Stimulated activated CD8-positive, alpha-beta memory T cell treated with anti-CD3 and anti-CD28 coated beads, Interleukin-15, amount 100 ng/mL, for 4 hours (primary cell): ENCODE data around the gene UBA1.
"Not testable (repeated sequence)": the region's sequence is repeated elsewhere in the genome, so short reads cannot be mapped to it uniquely, and the experiment has no call there.

Experiments used
- DNase-seq, 2 donors: peaks; one replicate each; pipeline ENCODE4 v3.0.0-alpha.2; 2020; ENCODE audit warnings: low read depth in 2 of 2

The UBA1 gene

GRCh38 chrX:47250017-47250347 is 56.4 kb downstream of the UBA1 start:
- no peak for DNase-seq

DNA sequence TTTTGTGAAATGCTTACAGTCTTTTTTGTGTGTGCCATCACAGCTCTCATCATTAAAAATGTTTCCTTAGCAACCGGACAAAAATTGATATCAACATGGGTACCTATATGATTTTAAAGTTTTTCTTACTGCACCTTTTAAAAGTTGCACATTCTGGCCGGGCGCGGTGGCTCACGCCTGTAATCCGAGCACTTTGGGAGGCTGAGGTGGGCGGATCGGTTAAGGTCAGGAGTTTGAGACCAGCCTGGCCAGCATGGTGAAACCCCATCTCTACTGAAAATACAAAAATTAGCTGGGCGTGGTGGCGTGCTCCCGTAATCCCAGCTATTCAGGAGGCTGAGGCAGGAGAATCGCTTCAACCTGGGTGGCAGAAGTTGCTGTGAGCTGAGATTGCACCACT is 64.0 kb downstream of the UBA1 start:
- DNase-seq: not testable (repeated sequence)
